HG03442 (cell line): Measurements from ENCODE around the gene C10orf67.
"Not testable (repeated sequence)": the region's sequence is repeated elsewhere in the genome, so short reads cannot be mapped to it uniquely, and the experiment has no call there.

Source experiments
- ATAC-seq: cut with Tn5 transposase; IDR thresholded peaks from one replicate; pipeline ENCODE4 v1.9.1; 2021; ENCODE audit warnings: mild to moderate bottlenecking, moderate library complexity; ENCODE audit not compliant: unreplicated experiment

C10orf67 gene

DNA sequence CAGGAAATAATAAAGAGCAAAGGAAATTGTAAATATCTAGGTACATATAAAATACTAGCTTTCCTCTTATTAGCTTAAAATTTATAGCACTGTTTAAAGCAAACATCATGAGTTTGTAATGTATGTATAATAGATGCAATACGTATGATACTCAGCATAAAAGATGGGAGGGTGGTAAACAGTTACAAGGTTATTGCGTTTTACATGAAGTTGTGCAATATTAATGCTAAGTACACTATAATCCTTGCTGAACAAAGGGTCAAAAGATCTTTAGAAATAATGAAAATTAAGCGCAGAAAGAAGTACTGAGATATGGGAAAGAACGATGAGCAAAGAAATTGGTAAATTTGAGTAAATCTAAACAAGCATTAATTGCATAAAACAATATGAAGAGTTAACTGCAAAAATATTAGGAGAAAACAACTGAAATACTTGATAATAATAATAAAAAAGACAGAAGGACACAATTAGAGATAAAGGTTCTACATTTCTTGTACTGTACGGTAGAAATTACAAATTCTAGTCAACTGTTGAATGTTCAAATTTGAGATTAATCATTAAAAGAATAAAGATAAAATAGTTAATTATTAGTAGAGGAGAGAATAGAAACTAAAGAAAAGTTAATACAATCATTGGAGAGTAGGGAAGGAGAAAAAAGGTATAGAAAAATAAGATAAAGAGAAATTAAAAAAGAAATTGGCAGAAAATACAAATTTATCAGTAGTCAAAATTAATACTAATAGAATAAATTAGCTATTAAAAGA lies 17.9 kb downstream of the C10orf67 start:
- no peak for ATAC-seq

DNA sequence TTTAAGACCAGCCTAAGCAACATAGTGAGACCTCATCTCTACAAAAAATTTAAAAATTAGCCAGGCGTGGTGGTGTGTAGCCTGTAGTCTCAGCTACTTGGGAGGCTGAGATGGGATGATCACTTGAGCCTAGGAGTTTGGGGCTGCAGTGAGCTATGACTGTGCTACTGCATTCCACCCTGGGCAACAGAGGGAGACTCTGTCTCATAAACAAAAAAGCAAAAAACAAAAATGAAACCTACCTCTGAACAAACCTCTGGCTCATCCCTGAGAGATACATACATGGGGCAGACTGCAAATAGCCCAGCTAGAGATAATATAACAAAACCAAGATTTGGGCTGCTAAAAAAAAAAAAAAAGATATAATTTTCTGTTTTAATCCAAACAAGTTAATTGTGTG lies 19.5 kb downstream of the C10orf67 start:
- ATAC-seq = peak; percentile 92

DNA sequence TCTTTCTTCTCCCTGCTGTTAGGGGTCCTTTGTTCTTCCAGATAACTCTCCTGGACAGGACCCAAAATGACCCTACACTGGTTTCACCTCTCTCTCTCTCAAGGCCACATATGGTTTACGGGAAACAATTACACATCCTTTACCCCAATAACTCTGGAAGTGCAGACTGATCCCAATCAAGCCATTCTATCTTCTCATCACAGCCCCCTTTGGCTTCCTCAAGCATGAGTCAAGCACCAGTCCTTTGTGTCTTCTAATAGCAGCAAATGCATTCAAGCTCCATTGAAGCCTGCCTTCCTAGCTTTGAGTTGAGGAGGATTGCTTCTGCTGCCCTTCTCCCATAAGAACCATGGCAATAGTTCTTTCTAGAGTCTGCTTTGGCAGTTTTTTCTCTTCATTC lies 20.2 kb downstream of the C10orf67 start:
- no peak for ATAC-seq

DNA sequence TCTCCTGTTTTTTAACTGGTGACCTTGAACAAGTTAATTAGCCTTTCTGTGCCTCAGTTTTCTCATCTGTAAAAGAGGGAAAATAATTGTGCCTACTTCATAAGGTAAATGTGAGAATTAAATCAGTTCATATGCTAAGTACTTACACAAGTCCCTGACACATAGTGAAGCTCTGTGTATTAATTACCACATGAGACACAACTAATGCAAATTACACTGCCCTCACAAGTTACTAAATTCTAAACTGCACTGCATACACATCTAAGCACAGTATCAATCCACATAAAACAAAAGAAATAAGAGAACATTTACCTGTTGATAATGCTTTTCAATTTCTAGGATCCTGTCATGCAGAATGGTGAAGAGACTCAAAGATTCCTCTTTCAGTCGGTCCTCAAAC lies 22.5 kb downstream of the C10orf67 start:
- ATAC-seq = no peak

DNA sequence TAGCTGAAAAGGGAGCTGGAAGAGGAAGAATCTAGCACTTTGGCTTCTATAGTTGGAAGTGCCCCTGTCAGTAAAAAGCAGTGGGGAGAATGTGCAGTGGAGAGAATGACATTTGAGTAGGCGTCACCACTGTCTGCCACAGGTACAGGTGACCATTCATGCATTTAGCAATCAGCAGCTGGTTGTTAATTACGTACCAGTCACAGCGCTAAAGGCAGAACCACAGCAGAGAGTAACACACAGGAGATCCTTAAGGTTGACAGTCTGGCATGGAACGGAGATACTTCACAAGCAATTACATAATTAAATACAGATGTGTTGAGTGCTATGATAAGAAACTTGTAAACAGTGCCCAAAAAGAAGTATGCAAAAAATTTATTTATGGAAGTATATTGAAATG lies 24.8 kb downstream of the C10orf67 start:
- no peak for ATAC-seq

DNA sequence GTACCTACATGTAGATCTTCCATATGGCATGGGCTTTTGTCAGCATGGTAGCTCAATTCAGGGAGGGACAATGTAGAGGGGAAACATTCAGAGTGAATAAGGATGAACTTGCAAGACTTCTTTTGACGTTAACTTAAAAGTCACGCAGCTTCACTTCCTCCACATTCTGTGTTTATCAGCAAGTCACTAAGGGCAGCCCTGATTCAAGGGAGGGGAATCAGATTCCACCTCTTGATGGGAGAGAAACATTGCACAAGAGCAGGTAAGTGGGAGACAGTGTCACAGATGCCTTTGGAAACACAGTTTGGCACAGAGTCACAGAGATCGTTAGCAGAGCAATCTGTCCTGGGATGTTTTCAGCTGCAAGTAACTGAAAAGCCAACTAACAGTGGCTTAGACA lies 26.2 kb downstream of the C10orf67 start:
- ATAC-seq = no peak

DNA sequence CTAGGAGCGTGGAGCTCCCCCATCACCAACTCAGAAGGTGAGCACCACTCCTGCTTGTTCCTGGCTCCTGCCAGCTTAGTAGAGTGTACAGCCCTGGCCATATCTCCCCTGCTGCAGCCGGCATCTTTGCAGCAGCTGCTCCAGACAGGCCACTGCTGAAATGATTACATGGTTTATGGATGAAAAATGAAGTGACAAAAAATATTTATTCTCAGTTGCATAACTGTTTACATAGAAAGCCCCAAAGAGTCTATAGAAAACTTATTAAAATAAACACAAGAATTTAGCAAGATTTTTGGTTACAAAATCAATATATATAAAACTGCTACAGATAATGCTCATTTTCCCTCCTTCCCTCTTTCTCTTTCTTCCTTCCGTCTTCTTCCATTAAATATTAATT lies 27.2 kb downstream of the C10orf67 start:
- ATAC-seq = no peak

DNA sequence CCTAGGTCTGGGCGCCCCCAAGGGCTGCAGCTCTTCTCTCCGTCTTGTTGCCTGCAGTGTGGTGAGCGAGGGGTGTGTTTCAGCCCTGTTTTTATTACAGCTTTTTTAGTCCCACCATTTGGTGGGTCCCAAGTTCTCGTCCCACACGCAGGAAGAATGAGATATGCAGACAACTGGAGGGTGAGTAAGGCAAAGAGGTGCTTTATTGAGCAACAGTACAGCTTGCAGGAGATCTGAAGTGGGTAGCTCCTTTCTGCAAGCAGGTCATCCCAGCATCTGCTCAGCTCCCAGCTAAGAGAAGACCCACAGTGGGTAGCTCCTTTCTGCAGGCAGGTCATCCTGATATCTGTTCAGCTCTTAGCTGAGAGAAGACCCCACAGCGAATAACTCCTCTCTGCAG lies 28.2 kb downstream of the C10orf67 start:
- no peak for ATAC-seq

DNA sequence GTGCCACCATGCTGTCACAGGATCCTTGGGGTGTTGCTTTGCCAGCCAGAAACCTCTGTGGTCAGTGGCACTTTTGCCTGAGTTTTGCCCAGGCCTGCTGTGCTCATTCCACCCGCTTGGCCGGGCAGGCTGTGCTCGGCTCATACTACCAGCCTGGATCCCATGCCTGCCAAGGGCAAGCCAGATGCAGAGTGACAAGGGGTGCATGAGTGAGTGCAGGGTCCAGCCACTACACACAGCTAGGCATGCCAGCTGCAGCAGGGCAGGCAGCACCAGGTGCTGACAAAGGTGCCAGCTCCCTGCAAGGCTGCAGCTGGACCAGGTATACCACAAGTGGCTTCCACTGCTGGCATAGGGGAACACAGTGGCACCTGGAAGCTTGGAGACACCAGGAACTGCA lies 28.6 kb downstream of the C10orf67 start:
- no peak for ATAC-seq

DNA sequence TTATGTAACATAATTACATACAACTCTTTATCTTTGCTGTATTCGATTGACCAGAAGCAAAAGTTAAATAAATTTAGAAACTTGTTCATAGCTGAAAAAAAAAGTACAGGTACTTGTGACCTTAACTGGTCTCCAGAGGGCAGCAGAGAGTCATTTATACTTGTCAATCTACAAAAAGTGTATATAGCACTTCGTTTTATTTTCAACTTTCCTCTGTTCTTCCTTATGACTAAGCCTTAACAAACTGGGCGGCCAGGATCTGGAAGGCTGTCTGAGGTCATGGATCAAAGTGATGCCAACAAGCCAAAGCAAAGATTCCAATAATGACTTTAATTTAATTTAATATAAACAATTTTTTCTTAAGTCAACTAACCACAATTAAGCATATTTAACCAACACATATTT lies 29.8 kb downstream of the C10orf67 start:
- ATAC-seq = peak; percentile 57

DNA sequence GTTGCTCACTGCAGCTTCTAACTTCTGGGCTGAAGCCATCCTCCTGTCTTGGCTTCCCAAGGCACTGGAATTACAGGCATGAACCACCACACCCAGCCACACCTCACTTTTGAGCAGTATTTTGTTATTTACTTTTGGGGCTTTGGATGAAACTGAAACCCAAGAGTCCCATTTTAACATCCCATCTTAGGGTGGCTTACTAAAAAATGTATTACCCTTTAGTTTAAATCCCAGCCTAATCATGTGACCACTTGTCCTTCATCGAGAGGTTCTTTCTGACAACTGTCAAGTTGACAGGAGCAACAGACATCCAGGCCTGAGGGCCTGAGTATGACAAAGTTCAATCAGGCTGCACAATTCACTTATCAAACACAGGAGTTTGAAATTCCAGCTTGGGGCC lies 33.6 kb downstream of the C10orf67 start:
- no peak for ATAC-seq

DNA sequence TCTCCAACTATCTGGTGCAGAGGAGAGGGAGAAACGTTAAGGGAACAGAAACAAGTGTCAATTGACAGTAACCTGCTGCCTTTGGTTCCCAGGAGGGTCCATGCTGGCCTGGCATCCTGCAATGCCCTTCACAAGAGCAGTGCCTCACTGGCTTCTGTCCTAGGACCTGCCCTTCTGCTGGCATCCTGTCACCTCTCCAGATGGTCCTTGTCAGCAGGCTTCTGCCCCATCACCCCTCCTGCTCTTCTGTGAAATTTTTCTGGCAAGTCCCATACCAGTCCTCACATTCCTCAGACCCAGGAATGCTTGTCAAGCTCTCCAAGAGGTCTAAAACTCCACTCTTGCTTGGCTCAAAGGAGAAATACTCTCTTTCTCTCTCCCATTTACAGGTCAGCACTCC lies 34.2 kb downstream of the C10orf67 start:
- no peak for ATAC-seq

DNA sequence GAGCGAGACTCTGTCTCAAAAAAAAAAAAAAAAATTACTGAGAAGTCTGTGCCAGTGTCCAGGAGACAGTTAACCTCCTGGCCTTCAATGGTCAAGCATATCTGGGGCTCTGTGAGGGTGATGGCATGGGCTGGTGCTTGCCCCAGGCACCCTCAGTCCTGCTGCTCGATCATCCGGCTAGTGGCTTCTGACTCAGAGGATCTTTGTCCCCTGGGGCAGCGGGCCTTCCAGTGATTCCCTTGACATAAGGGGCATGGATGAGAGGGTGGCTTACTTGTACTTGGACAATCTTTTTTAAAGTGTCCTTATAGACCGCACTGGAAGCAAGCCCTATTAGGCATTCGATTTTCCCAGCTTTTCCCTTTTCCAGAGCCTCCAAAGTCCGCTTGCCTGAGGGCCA lies 44.6 kb downstream of the C10orf67 start:
- ATAC-seq = not testable (repeated sequence)

DNA sequence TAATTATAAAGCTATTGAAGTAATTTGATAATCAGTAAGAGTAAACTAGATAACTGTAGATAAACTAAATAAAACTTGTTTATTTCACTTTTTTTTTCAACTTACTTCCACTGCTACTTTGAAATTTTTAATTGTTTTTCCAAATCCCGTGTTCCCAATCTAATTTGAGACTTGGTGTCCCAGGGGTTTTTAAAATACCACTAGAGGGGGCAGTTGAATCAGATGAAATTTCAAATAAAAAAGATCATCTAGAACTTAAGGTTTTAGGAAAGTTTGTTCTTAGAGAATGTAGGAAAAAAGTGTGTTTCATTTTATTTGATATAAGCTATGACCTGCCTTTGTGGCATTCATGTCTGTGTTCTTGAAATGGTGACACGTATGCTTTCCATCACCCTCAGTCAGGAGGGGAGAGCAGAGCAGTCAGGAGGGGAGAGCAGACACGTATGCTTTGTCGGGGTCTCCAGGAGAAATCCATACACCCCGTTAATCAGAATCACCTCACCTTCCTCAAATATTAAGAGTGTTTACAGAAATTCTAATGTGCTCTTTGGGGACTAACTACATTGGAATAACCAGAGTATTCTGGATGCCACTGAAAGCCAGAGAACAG lies 49.9 kb downstream of the C10orf67 start:
- no peak for ATAC-seq

DNA sequence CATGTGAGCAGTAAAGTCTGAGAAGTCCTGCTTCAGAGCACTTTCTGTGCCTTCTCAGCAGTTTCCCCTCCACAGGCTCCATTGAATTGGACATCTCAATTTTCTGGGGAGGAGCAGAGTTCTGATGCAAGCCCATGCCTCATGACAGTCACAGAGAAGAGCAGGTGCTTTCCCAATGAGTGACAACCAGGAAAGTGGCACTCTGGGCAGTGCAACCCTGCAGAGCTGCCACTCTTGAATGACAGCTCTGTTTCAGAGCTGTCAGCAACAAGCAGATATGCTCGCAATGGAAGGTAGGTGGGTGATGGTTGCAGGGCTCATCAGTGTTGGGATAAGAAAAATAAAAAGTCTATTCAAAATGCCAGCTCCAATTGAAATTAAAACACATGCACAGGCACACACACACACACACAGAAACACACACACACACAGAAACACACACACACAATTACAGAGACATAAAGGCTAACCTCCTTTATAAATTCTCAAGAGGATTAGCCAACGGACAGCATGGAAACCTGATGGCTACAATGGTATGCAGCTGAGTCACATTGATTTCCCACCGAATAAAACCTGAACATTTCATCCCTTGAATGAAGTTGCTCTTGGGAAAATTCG lies 50.5 kb downstream of the C10orf67 start:
- ATAC-seq = no peak

DNA sequence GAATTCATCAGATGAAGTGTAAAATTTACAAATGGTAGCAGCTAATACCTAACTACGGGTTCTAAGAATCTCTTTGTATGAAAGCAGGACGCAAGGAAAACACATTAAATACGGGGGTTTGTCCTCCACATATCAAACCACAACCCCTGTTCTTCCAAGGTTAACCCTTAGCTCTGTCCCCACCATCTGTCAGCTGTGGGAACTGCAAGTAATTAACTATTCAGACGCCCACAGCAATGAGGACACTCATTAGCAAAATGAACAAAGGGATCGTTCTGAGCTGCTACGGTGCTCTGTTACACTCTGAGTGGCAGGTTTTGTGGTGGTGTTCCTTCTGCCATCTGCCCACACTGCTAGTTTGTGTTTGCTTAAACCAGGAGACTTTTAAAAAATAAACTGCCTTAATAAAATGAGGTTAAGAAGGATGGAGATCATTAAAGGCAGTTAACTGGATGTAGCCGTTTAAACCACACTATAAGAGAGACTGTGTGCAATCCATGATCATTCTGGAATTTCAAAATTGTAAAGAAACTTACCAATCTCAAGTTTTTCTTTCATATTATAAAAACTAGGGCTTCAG lies 51.4 kb downstream of the C10orf67 start:
- peak; percentile 89 for ATAC-seq

DNA sequence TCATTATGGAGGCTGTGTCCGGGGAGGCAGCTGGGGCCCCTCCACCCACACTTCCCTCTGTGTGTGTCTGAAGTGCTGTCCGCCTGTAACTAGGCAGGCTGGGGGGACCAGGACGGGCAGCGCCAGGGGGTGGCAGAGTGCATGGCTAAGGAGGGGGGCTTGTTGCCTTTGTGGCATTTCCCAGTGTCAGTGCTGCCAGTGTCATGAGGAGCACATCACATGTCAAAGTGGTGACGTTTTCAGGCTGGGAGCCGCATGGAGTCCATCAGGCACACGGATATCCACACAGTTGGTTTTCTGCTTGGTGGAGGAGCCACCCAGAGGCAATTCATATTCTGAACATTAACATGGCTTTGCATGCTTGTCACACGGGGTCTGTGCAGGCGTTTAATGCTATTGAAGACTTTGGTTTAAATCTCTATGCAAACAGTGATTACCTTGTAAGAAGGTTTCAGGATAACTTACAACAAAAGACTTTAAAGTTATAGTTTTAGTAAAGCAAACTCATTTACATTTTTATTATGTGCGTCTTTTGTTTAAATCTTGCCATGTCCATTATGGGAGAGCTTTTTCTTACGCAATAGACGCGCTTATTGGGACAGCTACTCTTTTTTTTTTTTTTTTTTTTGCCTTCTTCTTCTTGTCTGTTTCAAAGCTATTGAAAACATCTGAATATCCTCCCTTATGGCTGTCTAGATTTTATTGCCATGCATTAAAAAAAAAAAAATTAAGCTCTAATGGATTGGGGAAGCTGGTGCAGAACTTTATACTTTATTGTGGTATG lies 52.9 kb downstream of the C10orf67 start:
- no peak for ATAC-seq

DNA sequence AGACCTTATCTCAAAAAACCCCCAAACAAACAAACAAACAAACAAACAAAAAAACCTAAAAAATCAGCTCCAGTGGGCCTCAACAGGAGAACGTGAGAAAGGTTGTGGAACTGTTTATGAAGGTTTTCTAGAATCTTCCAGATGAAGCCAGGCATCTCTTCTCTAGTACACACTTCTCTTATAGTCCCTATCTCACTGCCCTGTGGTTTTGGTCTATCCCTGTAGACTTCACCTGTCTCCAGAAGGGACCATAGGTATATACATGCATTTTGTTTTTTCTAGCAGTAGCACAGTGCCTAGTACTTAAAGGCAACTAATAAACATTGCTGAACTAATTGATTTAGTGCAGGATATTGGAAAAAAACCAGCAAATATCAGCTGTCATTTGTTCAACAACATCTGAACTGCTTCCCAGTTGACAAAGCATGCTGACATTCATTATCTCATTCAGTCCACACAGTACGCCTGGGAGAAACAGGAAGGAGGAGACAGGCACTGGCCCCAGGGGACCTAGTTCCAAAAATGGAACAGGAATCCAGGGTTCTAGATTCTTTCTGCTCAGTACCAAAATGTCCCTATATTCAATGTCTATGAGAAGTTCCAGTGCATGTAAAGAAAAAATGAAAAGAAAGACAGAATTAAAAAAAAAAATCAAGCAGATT lies 59.8 kb downstream of the C10orf67 start:
- ATAC-seq = no peak

DNA sequence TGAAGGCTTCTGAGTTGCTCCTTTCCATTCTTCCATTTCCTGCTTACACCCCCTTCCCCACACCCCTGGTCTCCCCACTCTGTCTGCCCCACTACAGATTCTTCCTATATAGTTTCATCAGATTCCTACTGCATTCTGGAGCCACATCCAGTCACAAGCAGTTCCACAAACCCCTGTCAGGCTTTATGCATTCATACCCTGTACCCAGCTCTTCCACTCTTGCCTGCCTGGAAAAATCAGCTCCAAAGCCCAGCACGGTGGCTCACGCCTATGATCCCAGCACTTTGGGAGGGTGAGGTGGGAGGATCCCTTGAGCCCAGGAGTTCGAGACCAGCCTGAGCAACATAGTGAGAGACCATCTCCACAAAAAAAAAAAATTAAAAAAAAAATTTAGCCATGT lies 60.4 kb downstream of the C10orf67 start:
- no peak for ATAC-seq

DNA sequence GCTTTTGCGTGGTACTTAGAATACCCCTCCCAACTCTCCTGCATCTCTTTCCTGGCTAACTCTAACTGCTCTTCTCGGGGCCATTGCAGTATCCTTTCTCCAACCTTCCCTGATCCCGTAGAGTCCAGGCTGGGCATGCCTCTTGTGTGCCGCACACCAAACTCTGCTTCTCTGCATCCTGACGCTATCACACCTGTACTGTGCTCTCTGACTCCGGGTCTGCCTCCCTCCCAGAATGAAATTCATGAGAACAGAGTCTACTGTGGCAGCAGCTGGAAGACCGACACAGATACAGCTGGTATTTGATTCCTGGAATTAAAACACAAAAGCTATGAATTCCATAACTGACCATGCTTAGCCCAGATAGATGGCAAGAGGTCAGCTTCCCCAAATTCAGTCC lies 60.9 kb downstream of the C10orf67 start:
- ATAC-seq = no peak

DNA sequence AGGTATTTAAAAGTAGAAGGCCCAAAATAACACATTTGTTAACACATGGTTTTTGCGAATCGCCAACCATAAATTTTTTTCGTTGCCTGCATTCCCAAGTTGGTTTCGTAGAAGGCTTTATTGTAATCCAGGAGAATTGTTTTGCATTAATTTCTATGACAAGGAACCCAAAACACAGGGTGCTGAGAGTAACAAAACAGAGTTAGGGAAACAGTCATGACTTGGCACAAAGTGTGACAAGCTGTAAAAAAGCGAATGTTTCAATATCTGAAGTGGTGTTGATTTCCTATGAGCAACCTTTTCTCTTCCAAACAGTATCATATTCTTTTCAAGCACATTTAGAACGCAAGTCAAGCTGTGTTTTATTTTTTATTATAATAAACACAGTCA lies 63.6 kb downstream of the C10orf67 start:
- ATAC-seq = no peak
